IMR-90 (cell line): ENCODE measurements around the gene NARF. TPM values are rescaled to one million over a fixed set of nuclear protein-coding genes. Genes with fewer than 3 reads are reported as not detected.

ENCODE experiments used
- ATAC-seq: fragments of 200-7000 bp; cut with Tn5 transposase; 2 replicates; pipeline ENCODE4 v1.9.1; 2020; ENCODE audit warnings: low read depth, mild to moderate bottlenecking, moderate library complexity
- BruUV-seq: library from RNA; stranded (reverse); fragments of 400-500 nt; replicated peaks from 2 replicates; lab custom pipeline; 2021; lab: Mats Ljungman, UMichigan
- CTCF ChIA-PET: fragments of 300-600 bp; formaldehyde crosslinking; extraction: SDS; loops from one replicate; lab custom pipeline; 2021; ENCODE audit warnings: antibody characterized with exemption; lab: Yijun Ruan, JAX
- POLR2A ChIA-PET: fragments of 300-600 bp; sonication (Branson Sonifier 250); formaldehyde crosslinking; loops from one replicate; lab custom pipeline; 2022; ENCODE audit warnings: antibody characterized with exemption; ENCODE audit not compliant: unreplicated experiment; lab: Charles Lee
- DNase-seq: peaks from one replicate; pipeline ENCODE4 v3.0.0; 2013
- H2AFZ ChIP-seq: replicated peaks from 2 replicates; pipeline ENCODE3; 2013; ENCODE audit warnings: low read length, mild to moderate bottlenecking; ENCODE audit not compliant: poor library complexity
- H2AK5ac ChIP-seq: 2 replicates; pipeline ENCODE4 v1.6.1; 2013; ENCODE audit warnings: low read depth, low read length, inconsistent platforms
- H2AK9ac ChIP-seq: replicated peaks from 2 replicates; pipeline ENCODE3; 2013; ENCODE audit warnings: mild to moderate bottlenecking, low read depth, low read length, moderate library complexity; ENCODE audit not compliant: poor library complexity
- H2BK120ac ChIP-seq: 2 replicates; pipeline ENCODE4 v1.6.1; 2013; ENCODE audit warnings: low read depth, low read length, inconsistent platforms
- H2BK15ac ChIP-seq: 3 replicates; pipeline ENCODE4 v1.6.1; 2013; ENCODE audit warnings: low read depth, low read length, inconsistent platforms
- H2BK20ac ChIP-seq: 2 replicates; pipeline ENCODE4 v1.6.1; 2013; ENCODE audit warnings: low read depth, mild to moderate bottlenecking, inconsistent platforms, low read length, moderate library complexity
- H2BK5ac ChIP-seq: 2 replicates; pipeline ENCODE4 v1.6.1; 2013; ENCODE audit warnings: mild to moderate bottlenecking, low read depth, low read length, inconsistent platforms; ENCODE audit not compliant: poor library complexity, severe bottlenecking
- H3K14ac ChIP-seq: replicated peaks from 2 replicates; pipeline ENCODE4 v1.6.1; 2013; ENCODE audit warnings: low read depth, low read length, inconsistent platforms
- H3K18ac ChIP-seq: 2 replicates; pipeline ENCODE4 v1.6.1; 2013; ENCODE audit warnings: low read depth, low read length, control low read depth
- H3K23ac ChIP-seq: 2 replicates; pipeline ENCODE4 v1.6.1; 2013; ENCODE audit warnings: low read depth, low read length, inconsistent platforms
- H3K27ac ChIP-seq: 2 replicates; pipeline ENCODE4 v1.5.1; 2013; ENCODE audit warnings: mild to moderate bottlenecking, control low read depth, low read length; ENCODE audit not compliant: insufficient read depth
- H3K27me3 ChIP-seq: 2 replicates; pipeline ENCODE4 v1.6.1; 2013; ENCODE audit warnings: low read length; ENCODE audit not compliant: control insufficient read depth, insufficient read depth
- H3K36me3 ChIP-seq: 2 replicates; pipeline ENCODE4 v1.6.1; 2013; ENCODE audit warnings: low read length, mixed read lengths; ENCODE audit not compliant: control insufficient read depth, insufficient read depth
- H3K4ac ChIP-seq: 2 replicates; pipeline ENCODE4 v1.6.1; 2013; ENCODE audit warnings: low read depth, low read length, inconsistent platforms
- H3K4me1 ChIP-seq: 2 replicates; pipeline ENCODE4 v1.6.1; 2013; ENCODE audit warnings: low read length, mixed read lengths; ENCODE audit not compliant: control insufficient read depth, insufficient read depth
- H3K4me2 ChIP-seq: 2 replicates; pipeline ENCODE4 v1.6.1; 2013; ENCODE audit warnings: low read depth, mild to moderate bottlenecking, control low read depth, low read length, moderate library complexity
- H3K4me3 ChIP-seq: 2 replicates; pipeline ENCODE4 v1.5.1; 2013; ENCODE audit warnings: low read depth, mild to moderate bottlenecking, control low read depth, low read length, moderate library complexity; ENCODE audit not compliant: insufficient read depth
- H3K56ac ChIP-seq: 2 replicates; pipeline ENCODE4 v1.6.1; 2013; ENCODE audit warnings: low read length, inconsistent platforms; ENCODE audit not compliant: insufficient read depth; ENCODE audit errors: extremely low read depth
- H3K79me1 ChIP-seq, 2 experiments: 2 replicates each; pipeline ENCODE4 v1.6.1; 2013; ENCODE audit warnings: low read length in 2 of 2, inconsistent platforms in 1 of 2, low read depth in 1 of 2
- H3K9ac ChIP-seq: 2 replicates; pipeline ENCODE4 v1.6.1; 2013; ENCODE audit warnings: low read depth, low read length, control low read depth
- H3K9me1 ChIP-seq: 2 replicates; pipeline ENCODE4 v1.6.1; 2013; ENCODE audit warnings: low read length, inconsistent platforms; ENCODE audit not compliant: insufficient read depth
- H3K9me3 ChIP-seq: 2 replicates; pipeline ENCODE4 v1.6.1; 2013; ENCODE audit warnings: low read length; ENCODE audit not compliant: control insufficient read depth, insufficient read depth
- H4K20me1 ChIP-seq: 2 replicates; pipeline ENCODE4 v1.6.1; 2013; ENCODE audit warnings: low read length, inconsistent platforms; ENCODE audit not compliant: insufficient read depth
- H4K5ac ChIP-seq: 2 replicates; pipeline ENCODE4 v1.6.1; 2013; ENCODE audit warnings: mild to moderate bottlenecking, low read depth, low read length, control low read depth
- H4K8ac ChIP-seq, 2 experiments: 2 replicates each; pipeline ENCODE4 v1.6.1; 2013; ENCODE audit warnings: low read depth in 2 of 2, low read length in 2 of 2, control low read depth in 1 of 2, inconsistent platforms in 1 of 2
- H4K91ac ChIP-seq: 2 replicates; pipeline ENCODE4 v1.6.1; 2013; ENCODE audit warnings: low read depth, low read length, inconsistent platforms; ENCODE audit not compliant: insufficient read depth
- CEBPB ChIP-seq: IDR thresholded peaks from 2 replicates; pipeline ENCODE4 v1.6.1; 2012; ENCODE audit warnings: low read depth, low read length, improper control_type of control experiment
- CHD1 ChIP-seq: IDR thresholded peaks from 2 replicates; pipeline ENCODE4 v1.6.1; 2012; ENCODE audit warnings: low read depth, low read length, improper control_type of control experiment
- FOS ChIP-seq: fragments of 150-350 bp; IDR thresholded peaks from 2 replicates; pipeline ENCODE4 v1.6.1; 2016; ENCODE audit warnings: low read depth, low read length
- MAFK ChIP-seq: IDR thresholded peaks from 2 replicates; pipeline ENCODE4 v1.6.1; 2012; ENCODE audit warnings: low read depth, low read length, improper control_type of control experiment
- MAZ ChIP-seq: IDR thresholded peaks from 2 replicates; pipeline ENCODE4 v1.6.1; 2012; ENCODE audit warnings: low read depth, mild to moderate bottlenecking, low read length, improper control_type of control experiment, moderate library complexity, borderline replicate concordance
- MXI1 ChIP-seq: IDR thresholded peaks from 2 replicates; pipeline ENCODE4 v1.6.1; 2012; ENCODE audit warnings: low read depth, mild to moderate bottlenecking, low read length, moderate library complexity, borderline replicate concordance
- POLR2A ChIP-seq: IDR thresholded peaks from 2 replicates; pipeline ENCODE4 v1.6.1; 2012; ENCODE audit warnings: mild to moderate bottlenecking, low read depth, low read length
- RCOR1 ChIP-seq: IDR thresholded peaks from 2 replicates; pipeline ENCODE4 v1.6.1; 2012; ENCODE audit warnings: mild to moderate bottlenecking, low read length, improper control_type of control experiment; ENCODE audit not compliant: insufficient replicate concordance
- RFX5 ChIP-seq: IDR thresholded peaks from 2 replicates; pipeline ENCODE4 v1.8.0; 2012; ENCODE audit warnings: low read depth, mild to moderate bottlenecking, low read length, moderate library complexity
- SMC3 ChIP-seq: fragments of 150-350 bp; IDR thresholded peaks from 2 replicates; pipeline ENCODE4 v1.6.1; 2016; ENCODE audit warnings: low read depth, mild to moderate bottlenecking, antibody characterized with exemption, low read length, moderate library complexity
- WGBS, 2 experiments: methylation state at CpG; one replicate each; pipeline versions ENCODE4 v1.1.5 to v1.1.7; 2013; ENCODE audit warnings: missing lambda C conversion rate in 2 of 2; ENCODE audit not compliant: insufficient read length in 1 of 2; ENCODE audit errors: extremely low coverage in 2 of 2; 5-methylcytosine and 5-hydroxymethylcytosine counted together
- dilution Hi-C: fragments of 300-500 bp; cut with HindIII; formaldehyde crosslinking; loops from one replicate; pipeline ENCODE4 v1.14.3; 2018; ENCODE audit warnings: low sequenced_read_pairs; ENCODE audit not compliant: unreplicated experiment
- in situ Hi-C: fragments of 300-500 bp; cut with MboI; formaldehyde crosslinking; loops from 3 replicates; pipeline ENCODE4 v1.14.3; 2019; ENCODE audit warnings: low sequenced_read_pairs, inconsistent platforms, mixed read lengths
- intact Hi-C: fragments of 100-400 bp; cut with micrococcal nuclease; formaldehyde crosslinking; loops from 2 replicates; pipeline ENCODE4 v1.10.0; 2022
- polyA plus RNA-seq, 3 experiments: library from polyadenylated mRNA; depleted of rRNA; stranded (reverse); fragments of >200 nt; gene quantifications; 2 replicates each; pipeline ENCODE4 v1.2.3, GENCODE V29; 2012; ENCODE audit warnings: low replicate concordance in 1 of 3
- total RNA-seq: library from RNA; depleted of rRNA; stranded (reverse); fragments of >200 nt; gene quantifications from 2 replicates; pipeline ENCODE4 v1.2.3, GENCODE V29; 2012

NARF gene
- total and polyA plus RNA-seq, 2 of the 4 experiments (the other 2 are of a cell fraction) = 83.7 to 94.8 TPM

DNA sequence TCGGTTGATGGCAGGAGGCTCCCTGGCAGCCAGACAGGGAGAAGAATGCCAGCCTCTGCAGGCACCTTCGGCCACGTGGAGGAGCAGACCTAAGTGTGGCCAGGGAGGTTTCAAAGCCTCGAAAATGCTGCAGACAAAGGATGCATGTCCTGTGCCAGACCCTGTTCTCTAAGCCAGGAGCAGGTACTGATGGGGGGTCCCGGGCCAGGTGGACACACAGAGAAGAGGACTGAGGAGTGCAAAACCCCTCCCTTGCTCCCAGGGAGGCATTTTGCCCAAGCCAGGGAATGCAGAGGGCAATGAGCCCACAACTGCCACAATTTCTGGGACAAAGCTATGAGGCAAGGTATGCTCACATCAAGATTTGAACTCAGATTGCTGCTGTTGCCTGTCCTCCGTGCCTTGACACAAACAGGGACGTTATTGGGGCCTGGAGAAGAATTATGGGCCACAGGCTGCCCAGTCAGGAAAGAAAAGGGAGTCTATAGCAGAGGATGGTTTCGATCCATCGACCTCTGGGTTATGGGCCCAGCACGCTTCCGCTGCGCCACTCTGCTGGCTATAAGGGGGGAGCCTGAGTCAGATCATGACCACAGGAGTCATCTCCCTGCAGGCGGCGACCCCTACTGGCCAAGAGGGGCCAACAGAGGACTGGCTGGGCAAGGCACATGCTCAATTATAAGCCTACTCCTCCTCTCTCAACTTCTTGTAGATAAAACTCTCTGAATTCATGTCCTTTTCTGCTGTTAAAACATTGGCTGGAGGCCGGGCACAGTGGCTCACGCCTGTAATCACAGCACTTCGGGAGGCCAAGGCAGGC is 35.9 kb downstream of the NARF start (continued):
- TF ChIP-seq RFX5 (no peak), MAFK (no peak)

DNA sequence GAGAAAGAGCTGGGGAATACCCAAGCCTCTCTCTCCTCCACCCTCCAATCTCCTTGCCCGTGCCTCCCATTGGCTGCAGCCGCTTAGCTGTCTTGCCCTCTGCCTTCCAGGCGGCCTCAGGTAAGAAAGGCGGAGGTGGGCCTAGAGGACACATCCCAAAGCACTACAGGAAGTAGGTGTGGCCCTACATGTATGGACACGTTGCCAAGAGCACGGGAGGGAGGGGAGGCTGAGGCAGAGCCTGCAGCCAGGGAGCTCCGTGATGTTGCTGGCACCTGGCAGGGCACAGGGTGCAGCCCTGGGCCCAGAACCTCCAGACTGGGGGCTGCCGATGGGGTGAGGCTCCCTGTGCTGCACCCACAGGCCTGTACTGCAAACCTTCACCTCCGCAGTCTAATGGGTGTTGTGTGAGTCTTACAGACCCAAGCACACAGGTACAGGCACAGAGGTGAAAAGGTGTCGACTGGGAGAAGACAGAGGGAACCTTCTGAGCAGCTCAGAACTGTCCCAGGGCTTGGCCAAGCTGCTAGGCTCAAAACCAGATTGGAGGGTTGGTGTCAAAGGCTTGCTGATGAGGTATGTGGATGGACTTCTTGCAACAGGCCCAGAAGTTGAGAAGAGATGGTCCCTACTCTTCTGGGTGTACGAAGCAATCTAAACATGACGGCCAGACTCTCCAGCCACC is 37.4 kb downstream of the NARF start:
- no peak overlapping the region for H3K4me2 ChIP-seq
- intact Hi-C loops = loop anchor here (2.0 to 5.0 kb wide), 2 partner anchors 23 to 36 kb away; partner anchors contain the start of gene FOXK2
- H4K91ac ChIP-seq = no peak overlapping the region
- no peak overlapping the region for H2BK20ac ChIP-seq
- ATAC-seq (no peak), DNase-seq (no peak)
- peak overlapping the region; percentile 46; the same call in 1 of the 2 replicates for H2AK5ac ChIP-seq
- H3K23ac ChIP-seq = no peak overlapping the region
- H3K18ac ChIP-seq = no peak overlapping the region
- H4K8ac ChIP-seq = no peak overlapping the region
- H3K79me1 ChIP-seq = peaks cover 0 to 5% of the 10 kb centered on the region in 2 experiments; a peak in 1 of 4 replicates
- H3K14ac ChIP-seq = no peak overlapping the region
- ChIA-PET POLR2A (no interaction called here), CTCF (no interaction called here)
- peaks cover 8% of the 10 kb centered on the region for H3K9me1 ChIP-seq
- no peak overlapping the region for H4K5ac ChIP-seq
- peak overlapping the region; percentile 22 for H2AK9ac ChIP-seq
- H2BK5ac ChIP-seq = no peak overlapping the region
- 95% methylated on average over 4 of the region's 12 CpGs; no CpG with 5 or more reads in 1 of the 2 experiments for WGBS, 2 experiments
- H3K56ac ChIP-seq = no peak overlapping the region
- H3K4ac ChIP-seq = peak overlapping the region; percentile 43; the same call in 1 of the 2 replicates
- H2BK120ac ChIP-seq = no peak overlapping the region
- no peak overlapping the region for H3K4me3 ChIP-seq
- no peak overlapping the region for H3K9ac ChIP-seq
- peaks cover 11% of the 10 kb centered on the region for H3K4me1 ChIP-seq
- H3K27ac ChIP-seq = no peak overlapping the region
- H2AFZ ChIP-seq = no peak overlapping the region
- no peaks in the 10 kb centered on the region for H3K9me3 ChIP-seq
- H2BK15ac ChIP-seq = no peak overlapping the region
- in situ Hi-C loops = no loop called here
- BruUV-seq = no TSS peak
- H3K27me3 ChIP-seq = no peaks in the 10 kb centered on the region
- H3K36me3 ChIP-seq = no peaks in the 10 kb centered on the region
- H4K20me1 ChIP-seq = peaks cover 12% of the 10 kb centered on the region; the same call in 1 of the 2 replicates
- TF ChIP-seq CEBPB = no peak
- TF ChIP-seq SMC3 = no peak
- no peak for TF ChIP-seq MXI1
- TF ChIP-seq CHD1 = no peak
- no peak for TF ChIP-seq RCOR1
- no peak for TF ChIP-seq POLR2A
- no peak for TF ChIP-seq MAZ
- TF ChIP-seq RFX5 = no peak
- TF ChIP-seq MAFK = no peak
- no peak for TF ChIP-seq FOS
- dilution Hi-C loops = no loop called here
